GM23248 (cell line): Measurements from ENCODE around the gene SAXO1. TPM values are rescaled to one million over a fixed set of nuclear protein-coding genes. Genes with fewer than 3 reads are reported as not detected.

ENCODE experiments used
- DNase-seq: peaks from one replicate; pipeline ENCODE4 v3.0.0-alpha.2; 2015
- H2AFZ ChIP-seq: fragments of 200-600 bp; sonication (generic); 2 replicates; pipeline ENCODE4 v1.6.1; 2016; ENCODE audit warnings: antibody characterized with exemption
- H3F3A ChIP-seq: fragments of 200-600 bp; sonication (generic); 2 replicates; pipeline ENCODE4 v1.6.1; 2016; ENCODE audit warnings: mild to moderate bottlenecking, antibody characterized with exemption, mixed run types; ENCODE audit not compliant: insufficient read depth
- H3K27ac ChIP-seq: fragments of 200-600 bp; sonication (generic); 2 replicates; pipeline ENCODE4 v1.5.1; 2016; ENCODE audit warnings: mild to moderate bottlenecking
- H3K27me3 ChIP-seq: fragments of 200-600 bp; sonication (generic); replicated peaks from 2 replicates; pipeline ENCODE4 v1.6.1; 2016; ENCODE audit warnings: mild to moderate bottlenecking; ENCODE audit not compliant: insufficient read depth
- H3K36me3 ChIP-seq: fragments of 200-600 bp; sonication (generic); 2 replicates; pipeline ENCODE4 v1.6.1; 2016; ENCODE audit warnings: low read depth, mild to moderate bottlenecking
- H3K4me1 ChIP-seq: fragments of 200-600 bp; sonication (generic); 2 replicates; pipeline ENCODE4 v1.6.1; 2016; ENCODE audit warnings: mild to moderate bottlenecking; ENCODE audit not compliant: insufficient read depth
- H3K4me2 ChIP-seq: fragments of 200-600 bp; sonication (generic); one replicate; pipeline ENCODE4 v1.6.1; 2016; ENCODE audit warnings: mild to moderate bottlenecking; ENCODE audit not compliant: unreplicated experiment
- H3K4me3 ChIP-seq: fragments of 200-600 bp; sonication (generic); 2 replicates; pipeline ENCODE4 v1.5.1; 2016; ENCODE audit warnings: mild to moderate bottlenecking
- H3K79me2 ChIP-seq: fragments of 200-600 bp; sonication (generic); 2 replicates; pipeline ENCODE4 v1.6.1; 2016; ENCODE audit warnings: mild to moderate bottlenecking; ENCODE audit not compliant: insufficient read depth
- H3K9ac ChIP-seq: fragments of 200-600 bp; sonication (generic); 2 replicates; pipeline ENCODE4 v1.6.1; 2016; ENCODE audit warnings: mild to moderate bottlenecking
- H3K9me2 ChIP-seq: fragments of 200-600 bp; sonication (generic); 2 replicates; pipeline ENCODE4 v1.6.1; 2016; ENCODE audit warnings: mixed run types, mild to moderate bottlenecking, moderate library complexity; ENCODE audit not compliant: insufficient read depth
- H3K9me3 ChIP-seq: fragments of 200-600 bp; sonication (generic); one replicate; pipeline ENCODE4 v1.6.1; 2017; ENCODE audit warnings: low read depth
- H4K20me1 ChIP-seq: fragments of 200-600 bp; sonication (generic); 2 replicates; pipeline ENCODE4 v1.6.0; 2016; ENCODE audit not compliant: insufficient read depth
- EZH2 ChIP-seq: fragments of 200-600 bp; sonication (generic); IDR thresholded peaks from 2 replicates; pipeline ENCODE4 v1.6.1; 2018; ENCODE audit warnings: antibody characterized with exemption, mild to moderate bottlenecking; ENCODE audit not compliant: insufficient read depth, poor library complexity, severe bottlenecking
- EZH2phosphoT487 ChIP-seq: fragments of 200-600 bp; sonication (generic); IDR thresholded peaks from 2 replicates; pipeline ENCODE4 v1.6.1; 2018; ENCODE audit warnings: antibody characterized with exemption, moderate library complexity, mild to moderate bottlenecking, low read depth; ENCODE audit not compliant: insufficient read depth
- WGBS, 2 experiments: methylation state at CpG; one replicate each; pipeline ENCODE4 v1.1.6; 2015 to 2017; ENCODE audit warnings: low lambda C conversion rate in 2 of 2, low coverage in 1 of 2; ENCODE audit errors: missing lambda C conversion rate in 2 of 2; 5-methylcytosine and 5-hydroxymethylcytosine counted together
- in situ Hi-C: fragments of 300-500 bp; cut with MboI; formaldehyde crosslinking; loops from 2 replicates; pipeline ENCODE4 v1.15.0; 2020
- polyA plus RNA-seq: library from polyadenylated mRNA; unstranded; fragments of >200 nt; fragmentation: Nextera tagmentation; extraction: Ambion mirVana; gene quantifications from 2 replicates; pipeline ENCODE4 v1.2.1, GENCODE V29; 2016
- total RNA-seq: library from RNA; depleted of rRNA; stranded (reverse); fragments of >200 nt; shearing (Covaris generic); gene quantifications from 2 replicates; pipeline ENCODE4 v1.2.3, GENCODE V29; 2014

Gene SAXO1
- total and polyA plus RNA-seq, 2 experiments from 2014 or later: 0.83 TPM; not detected in 1

GRCh38 chr9:19020886-19021455, 12.0 kb downstream of the SAXO1 start:
- no peaks in the 10 kb centered on the region for H3K4me1 ChIP-seq
- TF ChIP-seq EZH2phosphoT487 (no peak), EZH2 (no peak)
- no peaks in the 10 kb centered on the region for H4K20me1 ChIP-seq
- no peaks in the 10 kb centered on the region for H3K79me2 ChIP-seq
- 0 out of 2 replicates have a peak, but pooled peaks cover 3% of the 10 kb centered on the region for H3K27me3 ChIP-seq
- no peaks in the 10 kb centered on the region for H3K36me3 ChIP-seq
- 69 to 84% methylated on average over 3 of the region's 3 CpGs for WGBS, 2 experiments
- no peak overlapping the region for H3K4me2 ChIP-seq
- no peaks in the 10 kb centered on the region for H3K9me2 ChIP-seq
- H3K9ac ChIP-seq: no peak overlapping the region
- no peak overlapping the region for H2AFZ ChIP-seq
- no peak overlapping the region for H3K4me3 ChIP-seq
- in situ Hi-C loops: loop anchor here (10.0 kb wide), 2 partner anchors 346 to 1196 kb away; no protein-coding TSS in a partner anchor
- no peaks in the 10 kb centered on the region for H3K9me3 ChIP-seq
- no peak overlapping the region for H3K27ac ChIP-seq
- no peak for DNase-seq
- H3F3A ChIP-seq: no peaks in the 10 kb centered on the region

GRCh38 chr9:19018201-19018600, 14.8 kb downstream of the SAXO1 start:
- Histone ChIP-seq H3K27me3 (no peaks in the 10 kb centered on the region), H3K9me2 (no peaks in the 10 kb centered on the region), H3K79me2 (no peaks in the 10 kb centered on the region), H3K4me2 (no peak overlapping the region), H4K20me1 (no peaks in the 10 kb centered on the region), H3K4me3 (no peak overlapping the region), H3F3A (no peaks in the 10 kb centered on the region), H3K4me1 (no peaks in the 10 kb centered on the region), H3K36me3 (no peaks in the 10 kb centered on the region), H3K9me3 (no peaks in the 10 kb centered on the region), H3K9ac (no peak overlapping the region), H2AFZ (no peak overlapping the region), H3K27ac (no peak overlapping the region)
- no peak for DNase-seq
- no peak for TF ChIP-seq EZH2
- in situ Hi-C loops: loop anchor here (10.0 kb wide), 1 partner anchor 763 kb away; no protein-coding TSS in a partner anchor
- 32 to 38% methylated on average over 4 of the region's 4 CpGs for WGBS, 2 experiments

- H3K79me2 ChIP-seq: no peaks in the 10 kb centered on the region
- no peaks in the 10 kb centered on the region for H3K36me3 ChIP-seq
- H3K4me1 ChIP-seq: no peaks in the 10 kb centered on the region
- no peaks in the 10 kb centered on the region for H3K27me3 ChIP-seq
- H3K4me2 ChIP-seq: no peak overlapping the region
- H4K20me1 ChIP-seq: no peaks in the 10 kb centered on the region
- in situ Hi-C loops: no loop called here
- no peaks in the 10 kb centered on the region for H3K9me3 ChIP-seq
- no peak overlapping the region for H3K4me3 ChIP-seq
- H3K9ac ChIP-seq: no peak overlapping the region
- no peaks in the 10 kb centered on the region for H3K9me2 ChIP-seq
- no peak for DNase-seq
- no peak overlapping the region for H3K27ac ChIP-seq
- WGBS, 2 experiments: 77 to 81% methylated on average over 5 of the region's 5 CpGs
- H3F3A ChIP-seq: no peaks in the 10 kb centered on the region
- H2AFZ ChIP-seq: no peak overlapping the region
- TF ChIP-seq EZH2 (no peak), EZH2phosphoT487 (no peak)
Measured at GRCh38 chr9:19009391-19009965, 23.5 kb downstream of the SAXO1 start.

- Histone ChIP-seq H3K79me2 (no peaks in the 10 kb centered on the region), H3F3A (no peaks in the 10 kb centered on the region), H3K4me3 (no peak overlapping the region), H3K27me3 (peaks cover 2% of the 10 kb centered on the region; the same call in 1 of the 2 replicates), H4K20me1 (no peaks in the 10 kb centered on the region), H3K9me3 (no peaks in the 10 kb centered on the region), H3K36me3 (no peaks in the 10 kb centered on the region), H3K4me2 (no peak overlapping the region), H3K9ac (no peak overlapping the region), H3K27ac (no peak overlapping the region), H3K4me1 (no peaks in the 10 kb centered on the region), H2AFZ (no peak overlapping the region), H3K9me2 (no peaks in the 10 kb centered on the region)
- no peak for TF ChIP-seq EZH2phosphoT487
- WGBS, 2 experiments: 74 to 77% methylated on average over 13 to 16 of the region's 16 CpGs
- in situ Hi-C loops: no loop called here
- no peak for DNase-seq
Measured at GRCh38 chr9:19000133-19000532, 32.9 kb downstream of the SAXO1 start.
